ENCODE results near the gene SERPINC1.
A peak's percentile ranks its signal among the peaks of the same experiment; 100 is the strongest.

DNA sequence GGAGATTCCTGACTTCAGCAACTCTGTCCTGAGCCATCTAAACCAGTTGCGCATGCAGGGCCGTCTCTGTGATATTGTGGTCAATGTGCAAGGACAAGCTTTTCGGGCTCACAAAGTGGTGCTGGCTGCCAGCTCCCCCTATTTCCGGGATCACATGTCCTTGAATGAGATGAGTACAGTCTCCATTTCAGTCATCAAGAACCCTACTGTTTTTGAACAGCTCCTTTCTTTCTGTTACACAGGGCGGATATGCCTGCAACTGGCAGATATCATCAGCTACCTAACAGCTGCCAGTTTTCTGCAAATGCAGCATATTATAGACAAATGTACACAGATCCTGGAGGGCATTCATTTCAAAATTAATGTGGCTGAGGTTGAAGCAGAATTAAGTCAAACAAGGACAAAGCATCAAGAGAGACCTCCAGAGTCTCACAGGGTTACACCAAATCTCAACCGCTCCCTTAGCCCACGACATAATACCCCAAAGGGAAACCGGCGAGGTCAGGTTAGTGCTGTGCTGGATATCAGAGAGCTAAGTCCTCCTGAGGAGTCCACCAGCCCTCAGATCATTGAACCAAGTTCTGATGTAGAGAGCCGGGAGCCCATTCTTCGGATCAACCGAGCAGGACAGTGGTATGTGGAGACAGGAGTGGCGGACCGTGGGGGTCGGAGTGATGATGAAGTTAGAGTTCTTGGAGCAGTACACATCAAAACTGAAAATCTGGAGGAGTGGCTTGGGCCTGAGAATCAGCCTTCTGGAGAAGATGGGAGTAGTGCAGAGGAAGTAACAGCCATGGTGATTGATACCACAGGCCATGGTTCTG is 46.7 kb downstream of the SERPINC1 start:
- no peak for TF ChIP-seq POLR2AphosphoS5 (IDR thresholded peaks at IDR 0.05; ENCODE audit: low read depth, low read length)
- TF ChIP-seq, protein P1, sequence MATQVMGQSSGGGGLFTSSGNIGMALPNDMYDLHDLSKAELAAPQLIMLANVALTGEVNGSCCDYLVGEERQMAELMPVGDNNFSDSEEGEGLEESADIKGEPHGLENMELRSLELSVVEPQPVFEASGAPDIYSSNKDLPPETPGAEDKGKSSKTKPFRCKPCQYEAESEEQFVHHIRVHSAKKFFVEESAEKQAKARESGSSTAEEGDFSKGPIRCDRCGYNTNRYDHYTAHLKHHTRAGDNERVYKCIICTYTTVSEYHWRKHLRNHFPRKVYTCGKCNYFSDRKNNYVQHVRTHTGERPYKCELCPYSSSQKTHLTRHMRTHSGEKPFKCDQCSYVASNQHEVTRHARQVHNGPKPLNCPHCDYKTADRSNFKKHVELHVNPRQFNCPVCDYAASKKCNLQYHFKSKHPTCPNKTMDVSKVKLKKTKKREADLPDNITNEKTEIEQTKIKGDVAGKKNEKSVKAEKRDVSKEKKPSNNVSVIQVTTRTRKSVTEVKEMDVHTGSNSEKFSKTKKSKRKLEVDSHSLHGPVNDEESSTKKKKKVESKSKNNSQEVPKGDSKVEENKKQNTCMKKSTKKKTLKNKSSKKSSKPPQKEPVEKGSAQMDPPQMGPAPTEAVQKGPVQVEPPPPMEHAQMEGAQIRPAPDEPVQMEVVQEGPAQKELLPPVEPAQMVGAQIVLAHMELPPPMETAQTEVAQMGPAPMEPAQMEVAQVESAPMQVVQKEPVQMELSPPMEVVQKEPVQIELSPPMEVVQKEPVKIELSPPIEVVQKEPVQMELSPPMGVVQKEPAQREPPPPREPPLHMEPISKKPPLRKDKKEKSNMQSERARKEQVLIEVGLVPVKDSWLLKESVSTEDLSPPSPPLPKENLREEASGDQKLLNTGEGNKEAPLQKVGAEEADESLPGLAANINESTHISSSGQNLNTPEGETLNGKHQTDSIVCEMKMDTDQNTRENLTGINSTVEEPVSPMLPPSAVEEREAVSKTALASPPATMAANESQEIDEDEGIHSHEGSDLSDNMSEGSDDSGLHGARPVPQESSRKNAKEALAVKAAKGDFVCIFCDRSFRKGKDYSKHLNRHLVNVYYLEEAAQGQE (IDR thresholded peaks at IDR 0.05; ENCODE audit: insufficient read depth in 1 of 2, low read depth in 2 of 2, low read length in 2 of 2) = peak in 1 of 2 experiments; percentile 75; a peak in 2 of 4 replicates
